Body of pancreas (tissue), 4 donors: ENCODE measurements around the gene DOCK9. TPM values are rescaled to one million over a fixed set of nuclear protein-coding genes. Genes with fewer than 3 reads are reported as not detected.

Experiments
- ATAC-seq: fragments of 150-250 bp; one replicate; pipeline ENCODE4 v1.9.1; 2016
- DNase-seq, 4 donors: peaks; one replicate each; pipeline ENCODE4 v3.0.0-alpha.2; 2019
- H3K27ac ChIP-seq, 4 donors: fragments of 200-600 bp; sonication (generic); 1 replicate in 3 of 4; 2 replicates in 1 of 4; pipeline versions ENCODE4 v1.5.1 to v1.6.1; 2016 to 2019; ENCODE audit warnings: mild to moderate bottlenecking in 1 of 4, mixed read lengths in 1 of 4, moderate library complexity in 1 of 4
- H3K27me3 ChIP-seq, 2 donors: fragments of 200-600 bp; sonication (generic); one replicate each; pipeline ENCODE4 v1.6.0; 2016; ENCODE audit warnings: mild to moderate bottlenecking in 1 of 2
- H3K36me3 ChIP-seq, 2 donors: fragments of 200-600 bp; sonication (generic); replicated peaks in 1 of 2; 2 replicates each; pipeline ENCODE4 v1.5.1; 2016; ENCODE audit warnings: low read depth in 2 of 2; ENCODE audit not compliant: insufficient read depth in 1 of 2
- H3K4me1 ChIP-seq: fragments of 200-600 bp; sonication (generic); one replicate; pipeline ENCODE4 v1.6.0; 2016
- H3K4me3 ChIP-seq, 2 donors: fragments of 200-600 bp; sonication (generic); 1 replicate in 1 of 2; 2 replicates in 1 of 2; pipeline ENCODE4 v1.5.1; 2016 to 2019
- H3K9me3 ChIP-seq, 3 donors: fragments of 200-600 bp; sonication (generic); 1 replicate in 2 of 3; 2 replicates in 1 of 3; pipeline ENCODE4 v1.5.1; 2016
- POLR2A ChIP-seq, 3 donors: fragments of 450-650 bp; IDR thresholded peaks; one replicate each; pipeline ENCODE4 v1.6.1; 2016; ENCODE audit warnings: antibody characterized with exemption in 3 of 3, mild to moderate bottlenecking in 2 of 3
- WGBS, 2 donors: methylation state at CpG; one replicate each; pipeline ENCODE4 v1.1.5; 2017; 5-methylcytosine and 5-hydroxymethylcytosine counted together
- intact Hi-C: fragments of 100-400 bp; cut with DNase I; formaldehyde crosslinking; loops from one replicate; pipeline ENCODE4 v1.15.1; 2023
- total RNA-seq, 2 donors: library from RNA; depleted of rRNA; stranded (reverse); fragments of >200 nt; gene quantifications; one replicate each; pipeline ENCODE4 v1.1.0, GENCODE V29; 2016
- TF ChIP-seq, protein P1 (sequence below), 7 experiments: fragments of 450-650 bp in 4 of 7; fragments of 200-600 bp in 3 of 7; sonication (generic) in 3 of 7; IDR thresholded peaks; one replicate each; pipeline ENCODE4 v1.5.1; 2016 to 2019; ENCODE audit warnings: antibody characterized with exemption in 7 of 7

The DOCK9 gene
- total RNA-seq, 2 donors from 2014 or later = 35.3 to 73.5 TPM

DNA sequence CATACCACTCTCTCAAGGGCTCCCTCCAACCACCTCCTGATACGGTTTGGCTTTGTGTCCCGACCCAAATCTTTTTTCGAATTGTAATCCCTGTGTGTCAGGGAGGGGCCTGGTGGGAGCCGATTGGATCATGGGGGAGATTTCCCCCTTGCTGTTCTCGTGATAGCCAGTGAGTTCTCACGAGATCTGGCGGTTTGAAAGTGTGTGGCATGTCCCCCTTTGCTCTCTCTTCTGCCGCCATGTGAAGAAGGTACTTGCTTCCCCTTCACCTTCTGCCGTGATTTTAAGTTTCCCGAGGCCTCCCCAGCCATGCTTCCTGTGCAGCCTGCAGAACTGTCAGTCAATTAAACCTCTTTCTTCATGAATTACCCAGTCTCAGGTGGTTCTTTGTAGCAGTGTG lies 190.7 kb downstream of the DOCK9 start:
- ATAC-seq (no peak), DNase-seq (no peak)
- no peaks in the 10 kb centered on the region for H3K36me3 ChIP-seq
- WGBS, 2 donors = 67 to 78% methylated on average over 10 of the region's 10 CpGs
- H3K4me1 ChIP-seq = no peaks in the 10 kb centered on the region
- no peaks in the 10 kb centered on the region for H3K9me3 ChIP-seq
- no peak overlapping the region for H3K4me3 ChIP-seq
- no peaks in the 10 kb centered on the region for H3K27me3 ChIP-seq
- no peak overlapping the region for H3K27ac ChIP-seq
- TF ChIP-seq, protein P1, sequence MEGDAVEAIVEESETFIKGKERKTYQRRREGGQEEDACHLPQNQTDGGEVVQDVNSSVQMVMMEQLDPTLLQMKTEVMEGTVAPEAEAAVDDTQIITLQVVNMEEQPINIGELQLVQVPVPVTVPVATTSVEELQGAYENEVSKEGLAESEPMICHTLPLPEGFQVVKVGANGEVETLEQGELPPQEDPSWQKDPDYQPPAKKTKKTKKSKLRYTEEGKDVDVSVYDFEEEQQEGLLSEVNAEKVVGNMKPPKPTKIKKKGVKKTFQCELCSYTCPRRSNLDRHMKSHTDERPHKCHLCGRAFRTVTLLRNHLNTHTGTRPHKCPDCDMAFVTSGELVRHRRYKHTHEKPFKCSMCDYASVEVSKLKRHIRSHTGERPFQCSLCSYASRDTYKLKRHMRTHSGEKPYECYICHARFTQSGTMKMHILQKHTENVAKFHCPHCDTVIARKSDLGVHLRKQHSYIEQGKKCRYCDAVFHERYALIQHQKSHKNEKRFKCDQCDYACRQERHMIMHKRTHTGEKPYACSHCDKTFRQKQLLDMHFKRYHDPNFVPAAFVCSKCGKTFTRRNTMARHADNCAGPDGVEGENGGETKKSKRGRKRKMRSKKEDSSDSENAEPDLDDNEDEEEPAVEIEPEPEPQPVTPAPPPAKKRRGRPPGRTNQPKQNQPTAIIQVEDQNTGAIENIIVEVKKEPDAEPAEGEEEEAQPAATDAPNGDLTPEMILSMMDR (IDR thresholded peaks at IDR 0.05) = no peak
- no peak for TF ChIP-seq POLR2A (IDR thresholded peaks at IDR 0.05)
- intact Hi-C loops = no loop called here

DNA sequence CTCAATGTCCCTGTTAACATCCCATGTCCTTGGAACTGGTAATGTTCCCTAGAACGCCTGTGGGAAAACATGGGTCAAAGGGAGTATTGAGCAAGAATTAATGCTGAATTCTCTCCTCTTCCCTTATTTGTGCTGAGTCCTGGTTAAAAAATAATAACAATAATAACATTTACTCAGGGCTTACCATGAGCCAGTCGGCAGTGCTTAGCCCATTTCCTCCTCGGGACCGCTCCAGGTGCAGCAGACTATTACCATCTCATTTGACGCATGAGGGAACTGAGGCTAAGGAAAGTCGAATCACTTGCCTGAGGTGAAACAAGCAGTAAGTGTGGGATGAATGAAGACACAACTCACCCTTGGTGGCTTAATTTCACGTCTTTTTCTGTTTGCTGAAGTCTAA lies 191.8 kb downstream of the DOCK9 start:
- intact Hi-C loops = no loop called here
- no peak for TF ChIP-seq POLR2A (IDR thresholded peaks at IDR 0.05)
- TF ChIP-seq, protein P1 (IDR thresholded peaks at IDR 0.05) = no peak
- H3K9me3 ChIP-seq = no peaks in the 10 kb centered on the region
- 32 to 48% methylated on average over 7 of the region's 7 CpGs for WGBS, 2 donors
- no peak overlapping the region for H3K4me3 ChIP-seq
- DNase-seq (no peak), ATAC-seq (no peak)
- H3K27me3 ChIP-seq = no peaks in the 10 kb centered on the region
- H3K27ac ChIP-seq = no peak overlapping the region
- no peaks in the 10 kb centered on the region for H3K4me1 ChIP-seq
- no peaks in the 10 kb centered on the region for H3K36me3 ChIP-seq

- intact Hi-C loops = no loop called here
- no peaks in the 10 kb centered on the region for H3K27me3 ChIP-seq
- 66 to 84% methylated on average over 4 to 10 of the region's 10 CpGs for WGBS, 2 donors
These were observed 192.5 kb downstream of the DOCK9 start for GRCh38 chr13:98785405-98785804.

DNA sequence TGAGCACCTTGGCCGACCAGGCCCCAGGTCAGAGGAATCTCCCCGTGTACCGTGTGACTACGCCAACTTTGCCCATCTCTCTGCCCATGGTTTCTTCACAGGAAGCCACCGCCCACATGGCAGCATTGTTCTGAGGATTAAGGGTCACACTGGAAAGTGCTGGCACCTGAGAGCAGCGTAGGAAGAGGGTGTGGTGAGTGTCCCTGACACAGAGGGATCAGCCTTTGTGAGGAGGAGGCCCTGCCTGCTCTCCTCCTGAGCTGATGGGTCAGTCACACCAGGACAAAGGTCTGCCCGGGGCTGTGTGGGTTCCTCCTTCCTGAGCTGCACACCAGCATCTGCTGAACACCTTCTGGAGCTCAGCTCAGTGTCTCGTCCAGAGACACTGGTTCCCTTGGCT lies 193.2 kb downstream of the DOCK9 start:
- 82 to 93% methylated on average over 7 to 8 of the region's 8 CpGs for WGBS, 2 donors
- intact Hi-C loops = no loop called here

More at GRCh38 chr13:98785405-98785804, 192.5 kb downstream of the DOCK9 start:
- Histone ChIP-seq H3K9me3 (no peaks in the 10 kb centered on the region), H3K4me1 (no peaks in the 10 kb centered on the region), H3K4me3 (no peak overlapping the region), H3K27ac (no peak overlapping the region), H3K36me3 (no peaks in the 10 kb centered on the region)
- no peak for TF ChIP-seq POLR2A (IDR thresholded peaks at IDR 0.05)
- TF ChIP-seq, protein P1 (IDR thresholded peaks at IDR 0.05) = no peak
- no peak for ATAC-seq
- DNase-seq = no peak

More for the DNA sequence above, 193.2 kb downstream of the DOCK9 start:
- Histone ChIP-seq H3K36me3 (no peaks in the 10 kb centered on the region), H3K9me3 (no peaks in the 10 kb centered on the region), H3K4me1 (no peaks in the 10 kb centered on the region), H3K4me3 (no peak overlapping the region), H3K27me3 (no peaks in the 10 kb centered on the region), H3K27ac (no peak overlapping the region)
- no peak for TF ChIP-seq POLR2A (IDR thresholded peaks at IDR 0.05)
- TF ChIP-seq, protein P1 (IDR thresholded peaks at IDR 0.05) = no peak
- ATAC-seq = no peak
- DNase-seq = no peak
